Esophagus muscularis mucosa (tissue), 4 donors: ENCODE data around the gene NFATC1.

Source experiments
- CTCF ChIP-seq, 3 experiments: fragments of 200-600 bp in 2 of 3; fragments of 450-650 bp in 1 of 3; sonication (generic) in 2 of 3; IDR thresholded peaks; one replicate each; pipeline ENCODE4 v1.5.1; 2017 to 2019; ENCODE audit warnings: antibody characterized with exemption in 3 of 3, mild to moderate bottlenecking in 2 of 3, moderate library complexity in 1 of 3
- EP300 ChIP-seq: sonication (generic); formaldehyde crosslinking; IDR thresholded peaks from one replicate; pipeline ENCODE4 v1.6.1; 2017; ENCODE audit warnings: antibody characterized with exemption
- POLR2A ChIP-seq: fragments of 450-650 bp; IDR thresholded peaks from one replicate; pipeline ENCODE4 v1.6.1; 2017; ENCODE audit warnings: antibody characterized with exemption, moderate library complexity, mild to moderate bottlenecking, low read depth
- POLR2AphosphoS5 ChIP-seq, 2 donors: sonication (generic); formaldehyde crosslinking; IDR thresholded peaks; one replicate each; pipeline ENCODE4 v1.6.1; 2017; ENCODE audit warnings: antibody characterized with exemption in 2 of 2

- TF ChIP-seq POLR2A (no peak), CTCF (IDR thresholded peaks at IDR 0.05) (no peak), EP300 (no peak), POLR2AphosphoS5 (IDR thresholded peaks at IDR 0.05) (no peak)
Observed at GRCh38 chr18:79469751-79470505, 74.2 kb downstream of the NFATC1 start.
